Esophagus squamous epithelium (tissue), 4 donors: ENCODE results near the gene UBXN11.

Experiments used
- POLR2A ChIP-seq, 4 donors: fragments of 450-650 bp; IDR thresholded peaks; one replicate each; pipeline ENCODE4 v1.6.1; 2017; ENCODE audit warnings: antibody characterized with exemption in 4 of 4, mild to moderate bottlenecking in 4 of 4, moderate library complexity in 3 of 4
- TF ChIP-seq, protein P1 (sequence below), 6 experiments: fragments of 450-650 bp in 4 of 6; fragments of 200-600 bp in 2 of 6; sonication (generic) in 2 of 6; IDR thresholded peaks; one replicate each; pipeline ENCODE4 v1.5.1; 2016 to 2019; ENCODE audit warnings: antibody characterized with exemption in 6 of 6, mild to moderate bottlenecking in 4 of 6, moderate library complexity in 4 of 6

DNA sequence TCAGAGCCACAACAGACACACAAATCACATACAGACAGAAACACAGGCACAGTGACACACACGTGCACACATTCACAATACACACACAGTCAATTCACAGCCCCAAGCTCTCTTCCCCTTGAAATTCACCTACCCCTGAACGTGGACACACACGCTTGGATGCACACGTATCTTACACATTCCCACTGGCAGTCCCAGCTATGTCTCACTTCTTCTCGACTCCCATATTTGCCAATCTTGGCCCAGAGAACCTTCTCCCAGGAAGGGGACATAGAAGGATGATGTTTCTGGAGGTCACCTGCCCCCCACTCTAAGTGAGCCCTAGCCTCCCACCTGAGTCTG is 45.9 kb upstream of the UBXN11 start:
- TF ChIP-seq, protein P1, sequence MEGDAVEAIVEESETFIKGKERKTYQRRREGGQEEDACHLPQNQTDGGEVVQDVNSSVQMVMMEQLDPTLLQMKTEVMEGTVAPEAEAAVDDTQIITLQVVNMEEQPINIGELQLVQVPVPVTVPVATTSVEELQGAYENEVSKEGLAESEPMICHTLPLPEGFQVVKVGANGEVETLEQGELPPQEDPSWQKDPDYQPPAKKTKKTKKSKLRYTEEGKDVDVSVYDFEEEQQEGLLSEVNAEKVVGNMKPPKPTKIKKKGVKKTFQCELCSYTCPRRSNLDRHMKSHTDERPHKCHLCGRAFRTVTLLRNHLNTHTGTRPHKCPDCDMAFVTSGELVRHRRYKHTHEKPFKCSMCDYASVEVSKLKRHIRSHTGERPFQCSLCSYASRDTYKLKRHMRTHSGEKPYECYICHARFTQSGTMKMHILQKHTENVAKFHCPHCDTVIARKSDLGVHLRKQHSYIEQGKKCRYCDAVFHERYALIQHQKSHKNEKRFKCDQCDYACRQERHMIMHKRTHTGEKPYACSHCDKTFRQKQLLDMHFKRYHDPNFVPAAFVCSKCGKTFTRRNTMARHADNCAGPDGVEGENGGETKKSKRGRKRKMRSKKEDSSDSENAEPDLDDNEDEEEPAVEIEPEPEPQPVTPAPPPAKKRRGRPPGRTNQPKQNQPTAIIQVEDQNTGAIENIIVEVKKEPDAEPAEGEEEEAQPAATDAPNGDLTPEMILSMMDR (IDR thresholded peaks at IDR 0.05) = no peak
- TF ChIP-seq POLR2A (IDR thresholded peaks at IDR 0.05) = no peak
